Body of pancreas (tissue), 4 donors: Measurements from ENCODE around the gene S1PR3. TPM values are rescaled to one million over a fixed set of nuclear protein-coding genes. Genes with fewer than 3 reads are reported as not detected.

Experiments
- ATAC-seq: fragments of 150-250 bp; one replicate; pipeline ENCODE4 v1.9.1; 2016
- DNase-seq, 4 donors: peaks; one replicate each; pipeline ENCODE4 v3.0.0-alpha.2; 2019
- H3K27ac ChIP-seq, 4 donors: fragments of 200-600 bp; sonication (generic); 1 replicate in 3 of 4; 2 replicates in 1 of 4; pipeline versions ENCODE4 v1.5.1 to v1.6.1; 2016 to 2019; ENCODE audit warnings: mild to moderate bottlenecking in 1 of 4, mixed read lengths in 1 of 4, moderate library complexity in 1 of 4
- H3K27me3 ChIP-seq, 2 donors: fragments of 200-600 bp; sonication (generic); one replicate each; pipeline ENCODE4 v1.6.0; 2016; ENCODE audit warnings: mild to moderate bottlenecking in 1 of 2
- H3K36me3 ChIP-seq, 2 donors: fragments of 200-600 bp; sonication (generic); replicated peaks in 1 of 2; 2 replicates each; pipeline ENCODE4 v1.5.1; 2016; ENCODE audit warnings: low read depth in 2 of 2; ENCODE audit not compliant: insufficient read depth in 1 of 2
- H3K4me1 ChIP-seq: fragments of 200-600 bp; sonication (generic); one replicate; pipeline ENCODE4 v1.6.0; 2016
- H3K4me3 ChIP-seq, 2 donors: fragments of 200-600 bp; sonication (generic); 1 replicate in 1 of 2; 2 replicates in 1 of 2; pipeline ENCODE4 v1.5.1; 2016 to 2019
- H3K9me3 ChIP-seq, 3 donors: fragments of 200-600 bp; sonication (generic); 1 replicate in 2 of 3; 2 replicates in 1 of 3; pipeline ENCODE4 v1.5.1; 2016
- POLR2A ChIP-seq, 3 donors: fragments of 450-650 bp; IDR thresholded peaks; one replicate each; pipeline ENCODE4 v1.6.1; 2016; ENCODE audit warnings: antibody characterized with exemption in 3 of 3, mild to moderate bottlenecking in 2 of 3
- whole genome bisulfite sequencing, 2 donors: methylation state at CpG; one replicate each; pipeline ENCODE4 v1.1.5; 2017; 5-methylcytosine and 5-hydroxymethylcytosine counted together
- intact Hi-C: fragments of 100-400 bp; cut with DNase I; formaldehyde crosslinking; loops from one replicate; pipeline ENCODE4 v1.15.1; 2023
- total RNA-seq, 2 donors: library from RNA; depleted of rRNA; stranded (reverse); fragments of >200 nt; gene quantifications; one replicate each; pipeline ENCODE4 v1.1.0, GENCODE V29; 2016
- TF ChIP-seq, protein P1 (sequence below), 7 experiments: fragments of 450-650 bp in 4 of 7; fragments of 200-600 bp in 3 of 7; sonication (generic) in 3 of 7; IDR thresholded peaks; one replicate each; pipeline ENCODE4 v1.5.1; 2016 to 2019; ENCODE audit warnings: antibody characterized with exemption in 7 of 7

The S1PR3 gene
- total RNA-seq, 2 donors from 2014 or later = 2.3 to 6.6 TPM

DNA sequence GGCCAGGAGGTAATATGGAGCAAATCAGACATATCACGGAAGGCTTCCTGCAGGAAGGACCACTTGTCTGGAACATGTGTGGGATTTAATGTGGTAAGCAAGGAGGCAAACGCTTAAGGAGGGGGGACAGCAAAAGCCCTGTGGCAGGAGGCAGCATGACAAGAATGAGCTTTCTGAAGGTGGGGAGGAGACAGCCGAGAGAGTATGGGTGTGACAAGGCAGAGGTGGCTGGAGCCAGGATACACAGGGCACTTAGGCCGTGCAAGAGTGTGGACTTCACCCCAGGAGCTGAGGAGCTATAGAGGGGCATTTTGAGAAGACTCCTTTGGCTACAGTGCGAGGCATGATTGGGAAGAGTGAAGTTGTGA lies 14.4 kb upstream of the S1PR3 start:
- Histone ChIP-seq H3K4me1 (no peaks in the 10 kb centered on the region), H3K27ac (no peak overlapping the region), H3K27me3 (no peaks in the 10 kb centered on the region), H3K9me3 (no peaks in the 10 kb centered on the region), H3K4me3 (no peak overlapping the region), H3K36me3 (no peaks in the 10 kb centered on the region)
- no peak for TF ChIP-seq POLR2A (IDR thresholded peaks at IDR 0.05)
- TF ChIP-seq, protein P1, sequence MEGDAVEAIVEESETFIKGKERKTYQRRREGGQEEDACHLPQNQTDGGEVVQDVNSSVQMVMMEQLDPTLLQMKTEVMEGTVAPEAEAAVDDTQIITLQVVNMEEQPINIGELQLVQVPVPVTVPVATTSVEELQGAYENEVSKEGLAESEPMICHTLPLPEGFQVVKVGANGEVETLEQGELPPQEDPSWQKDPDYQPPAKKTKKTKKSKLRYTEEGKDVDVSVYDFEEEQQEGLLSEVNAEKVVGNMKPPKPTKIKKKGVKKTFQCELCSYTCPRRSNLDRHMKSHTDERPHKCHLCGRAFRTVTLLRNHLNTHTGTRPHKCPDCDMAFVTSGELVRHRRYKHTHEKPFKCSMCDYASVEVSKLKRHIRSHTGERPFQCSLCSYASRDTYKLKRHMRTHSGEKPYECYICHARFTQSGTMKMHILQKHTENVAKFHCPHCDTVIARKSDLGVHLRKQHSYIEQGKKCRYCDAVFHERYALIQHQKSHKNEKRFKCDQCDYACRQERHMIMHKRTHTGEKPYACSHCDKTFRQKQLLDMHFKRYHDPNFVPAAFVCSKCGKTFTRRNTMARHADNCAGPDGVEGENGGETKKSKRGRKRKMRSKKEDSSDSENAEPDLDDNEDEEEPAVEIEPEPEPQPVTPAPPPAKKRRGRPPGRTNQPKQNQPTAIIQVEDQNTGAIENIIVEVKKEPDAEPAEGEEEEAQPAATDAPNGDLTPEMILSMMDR (IDR thresholded peaks at IDR 0.05) = no peak
- WGBS, 2 donors = 85 to 94% methylated on average over 5 of the region's 5 CpGs
- ATAC-seq (no peak), DNase-seq (no peak)
- intact Hi-C loops = no loop called here

DNA sequence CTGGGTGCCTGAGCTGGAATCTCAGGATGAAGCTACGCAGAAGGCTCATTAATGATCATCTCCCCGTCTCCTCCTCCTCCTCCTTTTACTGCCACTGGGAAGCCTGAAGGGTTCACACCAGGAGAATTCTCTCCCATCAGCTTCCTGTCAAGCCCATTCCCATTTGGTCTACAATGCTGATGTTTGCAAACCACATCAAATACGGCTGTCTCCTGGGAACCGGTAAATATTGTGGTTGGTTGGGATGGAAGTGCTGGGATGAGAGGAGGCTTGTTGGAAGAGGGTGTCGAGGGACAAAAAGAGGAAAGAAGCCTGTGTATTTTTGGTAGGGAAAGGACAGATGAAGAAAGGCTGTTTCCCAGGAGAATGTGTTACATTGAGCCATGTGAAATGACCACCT lies 13.2 kb upstream of the S1PR3 start:
- TF ChIP-seq, protein P1 (IDR thresholded peaks at IDR 0.05) = no peak
- TF ChIP-seq POLR2A (IDR thresholded peaks at IDR 0.05) = no peak
- ATAC-seq = no peak
- Histone ChIP-seq H3K36me3 (no peaks in the 10 kb centered on the region), H3K27me3 (no peaks in the 10 kb centered on the region), H3K4me1 (no peaks in the 10 kb centered on the region), H3K9me3 (no peaks in the 10 kb centered on the region), H3K27ac (no peak overlapping the region), H3K4me3 (no peak overlapping the region)
- DNase-seq = no peak
- 76 to 87% methylated on average over 5 of the region's 5 CpGs for WGBS, 2 donors
- intact Hi-C loops = no loop called here

DNA sequence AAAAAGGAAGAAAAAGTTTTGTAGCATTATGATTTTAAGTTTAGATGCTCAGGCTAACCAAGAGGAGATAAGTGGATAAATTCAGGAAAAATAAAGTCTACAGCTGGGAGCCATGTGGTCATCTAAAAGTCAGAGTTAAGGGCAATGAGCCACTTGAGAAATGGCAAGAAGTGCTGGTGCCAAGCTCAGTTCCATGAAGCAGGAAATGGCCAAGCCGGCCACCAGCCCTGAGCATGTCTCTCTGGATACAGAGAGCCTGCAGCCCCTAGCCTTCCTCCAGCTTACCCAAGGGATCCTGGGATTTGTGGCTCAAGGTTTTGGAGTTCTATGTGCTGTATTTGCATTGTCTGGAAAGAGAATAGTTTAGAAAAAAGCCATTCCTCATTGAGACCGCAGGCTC lies 12.2 kb upstream of the S1PR3 start:
- DNase-seq (no peak), ATAC-seq (no peak)
- no peak overlapping the region for H3K4me3 ChIP-seq
- H3K27me3 ChIP-seq = no peaks in the 10 kb centered on the region
- TF ChIP-seq POLR2A (IDR thresholded peaks at IDR 0.05) = no peak
- TF ChIP-seq, protein P1 (IDR thresholded peaks at IDR 0.05) = no peak
- intact Hi-C loops = no loop called here
- no peaks in the 10 kb centered on the region for H3K9me3 ChIP-seq
- H3K36me3 ChIP-seq = no peaks in the 10 kb centered on the region
- no peak overlapping the region for H3K27ac ChIP-seq
- 84 to 91% methylated on average over 2 of the region's 2 CpGs for WGBS, 2 donors
- H3K4me1 ChIP-seq = no peaks in the 10 kb centered on the region

DNA sequence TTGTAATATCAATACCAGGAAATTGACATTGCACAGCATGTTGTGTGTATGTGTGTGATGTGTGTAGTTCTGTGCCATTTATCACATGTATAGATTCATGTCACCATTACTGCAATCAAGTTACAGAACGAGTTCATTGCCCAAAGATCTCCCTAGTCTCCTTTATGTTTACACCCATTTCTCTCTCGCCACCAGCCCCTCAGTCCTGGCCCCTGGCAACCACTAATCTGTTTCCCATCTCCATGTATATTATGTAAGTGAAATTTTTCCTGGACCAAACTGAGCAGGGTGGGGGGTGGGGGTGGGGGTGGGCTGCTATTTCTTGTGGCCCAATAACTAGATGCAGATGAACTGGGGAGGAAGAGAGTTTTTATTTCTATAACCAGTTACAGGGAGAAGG lies 11.5 kb upstream of the S1PR3 start:
- ATAC-seq = no peak
- intact Hi-C loops = no loop called here
- TF ChIP-seq POLR2A (IDR thresholded peaks at IDR 0.05) = no peak
- TF ChIP-seq, protein P1 (IDR thresholded peaks at IDR 0.05) = no peak
- no peak for DNase-seq
- Histone ChIP-seq H3K27me3 (no peaks in the 10 kb centered on the region), H3K36me3 (no peaks in the 10 kb centered on the region), H3K27ac (no peak overlapping the region), H3K4me3 (no peak overlapping the region), H3K9me3 (no peaks in the 10 kb centered on the region), H3K4me1 (no peaks in the 10 kb centered on the region)
- WGBS, 2 donors = 77 to 85% methylated on average over 2 of the region's 2 CpGs

DNA sequence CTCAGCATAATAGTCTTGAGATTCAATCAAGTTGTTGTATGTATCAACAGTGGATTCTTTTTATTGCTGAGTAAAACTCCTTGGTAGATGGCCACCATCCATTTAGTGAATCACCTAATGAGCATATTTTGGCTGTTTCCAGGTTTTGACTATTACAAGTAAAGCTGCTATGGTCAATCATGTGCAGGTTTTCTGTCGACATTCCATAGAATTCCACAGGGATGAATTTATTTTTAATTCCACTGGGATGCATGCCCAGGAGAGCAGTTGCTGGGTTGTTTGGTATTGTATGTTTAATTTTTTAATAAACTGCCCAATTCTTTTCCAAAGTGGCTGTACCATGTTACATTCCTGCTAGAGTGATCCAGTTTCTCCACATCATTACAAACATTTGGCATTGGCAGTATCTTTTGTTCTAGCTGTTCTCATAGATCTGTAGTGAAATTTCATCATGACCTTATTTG lies 10.5 kb upstream of the S1PR3 start:
- no peak overlapping the region for H3K4me3 ChIP-seq
- no peak for ATAC-seq
- 38 to 56% methylated on average over 1 of the region's 1 CpG for WGBS, 2 donors
- intact Hi-C loops = no loop called here
- no peak for TF ChIP-seq POLR2A (IDR thresholded peaks at IDR 0.05)
- TF ChIP-seq, protein P1 (IDR thresholded peaks at IDR 0.05) = no peak
- no peak overlapping the region for H3K27ac ChIP-seq
- DNase-seq = no peak
- H3K9me3 ChIP-seq = no peaks in the 10 kb centered on the region
- H3K27me3 ChIP-seq = no peaks in the 10 kb centered on the region
- H3K36me3 ChIP-seq = no peaks in the 10 kb centered on the region
- no peaks in the 10 kb centered on the region for H3K4me1 ChIP-seq
